ENCODE data around the gene VIM.
A peak's percentile ranks its signal among the peaks of the same experiment; 100 is the strongest.

Gene VIM

GRCh38 chr10:17228091-17229015 is at the start of gene VIM:
TSS of gene VIM (plus strand) at chr10:17228241. CDS start at chr10:17229423, 1,182 bp downstream.
- DNase-seq (ENCODE audit: low read depth in 2 of 2), result peak; percentile 64 to 68

GRCh38 chr10:17179002-17179401 is 49.0 kb upstream of the VIM start:
- DNase-seq (ENCODE audit: low read depth in 2 of 2), result no peak

- no peak for DNase-seq (ENCODE audit: low read depth in 2 of 2)
Observed at GRCh38 chr10:17181110-17181509, 46.9 kb upstream of the VIM start.

GRCh38 chr10:17181751-17182150 is 46.3 kb upstream of the VIM start:
- no peak for DNase-seq (ENCODE audit: low read depth in 2 of 2)

- no peak for DNase-seq (ENCODE audit: low read depth in 2 of 2)
Observed at GRCh38 chr10:17183110-17183509, 44.9 kb upstream of the VIM start.

DNA sequence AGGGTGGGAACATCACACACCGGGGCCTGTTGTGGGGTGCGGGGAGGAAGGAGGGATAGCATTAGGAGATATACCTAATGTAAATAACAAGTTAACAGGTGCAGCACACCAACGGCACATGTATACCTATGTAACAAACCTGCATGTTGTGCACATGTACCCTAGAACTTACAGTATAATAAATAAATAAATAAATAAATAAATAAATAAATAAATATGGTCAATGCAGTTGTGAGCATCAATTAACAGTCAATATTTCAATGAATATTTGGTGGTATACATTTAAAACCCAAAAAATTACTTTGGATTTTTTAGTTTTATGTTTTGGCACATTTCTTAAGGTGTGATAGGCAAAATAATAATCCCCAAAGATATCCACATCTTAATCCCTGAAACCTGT is 42.2 kb upstream of the VIM start:
- no peak for DNase-seq (ENCODE audit: low read depth in 2 of 2)

DNA sequence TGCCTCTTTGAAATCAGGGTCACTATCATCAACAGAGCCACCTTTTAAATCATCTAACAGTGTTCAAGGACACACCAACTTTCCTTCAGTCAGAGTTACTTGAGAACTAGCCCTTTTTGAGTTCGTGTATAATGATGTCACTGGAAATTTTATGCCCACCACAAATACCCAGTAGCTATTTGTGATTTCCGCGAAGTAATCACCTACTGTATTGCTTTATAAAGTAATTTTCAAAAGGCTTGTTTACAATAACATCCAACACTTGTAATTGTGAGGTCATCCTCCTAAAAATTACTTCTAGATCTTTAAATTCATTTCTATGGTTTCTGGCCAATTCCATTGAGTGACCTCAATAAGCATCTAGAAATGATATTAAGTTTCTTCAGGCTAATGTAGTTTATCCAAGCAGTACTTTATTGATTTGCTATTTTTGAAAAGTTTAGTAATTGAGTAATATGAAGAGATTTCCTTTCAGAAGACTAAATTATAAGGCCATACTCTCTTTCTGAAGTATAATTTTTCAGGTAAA is 39.3 kb upstream of the VIM start:
- no peak for DNase-seq (ENCODE audit: low read depth in 2 of 2)

GRCh38 chr10:17190602-17191001 is 37.4 kb upstream of the VIM start:
- no peak for DNase-seq (ENCODE audit: low read depth in 2 of 2)

DNA sequence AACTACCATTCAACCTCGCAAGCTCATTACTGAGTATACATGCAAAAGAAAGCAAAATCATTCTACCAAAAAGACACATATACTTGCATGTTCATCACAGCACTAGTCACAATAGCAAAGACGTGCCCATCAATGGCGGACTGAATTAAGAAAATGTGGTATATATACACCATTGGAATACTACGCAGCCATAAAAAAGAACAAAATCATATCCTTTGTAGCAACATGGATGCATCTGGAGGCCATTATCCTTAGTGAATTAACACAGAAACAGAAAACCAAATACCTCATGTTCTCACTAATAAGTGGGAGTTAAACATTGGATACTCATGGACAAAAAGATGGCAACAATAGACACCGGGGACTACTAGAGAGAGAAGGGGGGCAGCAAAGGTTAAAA is 33.0 kb upstream of the VIM start:
- DNase-seq (ENCODE audit: low read depth in 2 of 2), result no peak

DNA sequence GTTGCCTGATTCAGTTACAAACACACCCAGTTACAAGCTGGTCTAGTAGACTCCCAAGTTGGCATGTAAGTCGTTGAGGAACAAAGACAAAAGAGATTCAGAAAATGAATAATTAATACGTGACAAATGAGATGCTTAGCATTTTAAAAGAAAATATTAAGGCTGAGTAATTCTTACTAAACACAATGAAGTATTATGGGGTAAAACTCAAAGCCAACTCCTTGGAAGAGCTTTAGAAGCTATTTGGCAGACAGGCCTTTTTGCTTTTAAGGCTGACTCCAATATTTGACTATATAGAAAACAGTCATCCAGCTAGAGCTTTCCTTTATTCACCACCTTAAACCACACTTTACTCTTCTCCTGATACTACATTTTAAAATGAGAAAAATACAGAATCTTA is 32.0 kb upstream of the VIM start:
- DNase-seq (ENCODE audit: low read depth in 2 of 2), result no peak

DNA sequence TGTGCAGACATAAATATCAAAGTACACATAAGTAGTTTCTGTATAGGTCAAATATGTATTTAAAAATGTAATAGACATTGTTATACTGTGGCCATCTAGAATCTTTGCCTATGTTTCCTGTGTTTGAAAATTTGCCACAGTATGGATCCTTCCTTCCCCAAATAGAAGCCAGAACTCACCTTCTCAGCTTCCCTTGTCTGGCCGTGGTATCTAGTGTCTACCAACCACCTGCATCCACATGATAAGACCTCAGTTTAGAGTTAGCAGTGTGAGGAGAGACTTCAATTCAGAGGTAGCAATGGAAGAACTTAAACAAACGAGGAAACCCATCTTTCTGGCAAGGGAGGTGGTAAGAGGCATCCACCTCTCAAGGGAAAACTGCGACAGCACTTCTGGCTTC is 31.5 kb upstream of the VIM start:
- no peak for DNase-seq (ENCODE audit: low read depth in 2 of 2)

DNA sequence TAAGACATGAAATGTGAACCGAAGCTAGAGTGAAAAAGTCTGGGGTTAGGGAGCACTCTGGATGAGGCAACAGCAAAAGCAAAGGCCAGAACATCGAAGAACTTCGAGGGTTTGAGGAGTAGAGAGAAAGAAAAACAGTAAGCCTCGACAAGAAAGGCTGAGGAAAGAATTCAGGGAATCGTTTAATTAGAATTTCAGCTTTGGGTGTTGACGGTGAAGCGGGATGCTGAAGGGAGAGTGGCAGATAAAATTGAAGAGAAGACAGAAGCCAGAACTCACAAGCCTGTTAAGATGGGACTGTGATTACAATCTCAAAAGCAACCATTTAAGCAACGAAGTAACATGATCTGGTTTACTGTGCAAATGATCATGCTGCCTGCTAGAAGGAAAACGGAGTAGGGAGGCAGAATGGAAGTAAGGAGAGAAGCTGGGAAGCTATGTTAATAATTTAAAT is 28.7 kb upstream of the VIM start:
- no peak for DNase-seq (ENCODE audit: low read depth in 2 of 2)

- DNase-seq (ENCODE audit: low read depth in 2 of 2), result no peak
Observed at GRCh38 chr10:17200001-17200911, 27.8 kb upstream of the VIM start.

DNA sequence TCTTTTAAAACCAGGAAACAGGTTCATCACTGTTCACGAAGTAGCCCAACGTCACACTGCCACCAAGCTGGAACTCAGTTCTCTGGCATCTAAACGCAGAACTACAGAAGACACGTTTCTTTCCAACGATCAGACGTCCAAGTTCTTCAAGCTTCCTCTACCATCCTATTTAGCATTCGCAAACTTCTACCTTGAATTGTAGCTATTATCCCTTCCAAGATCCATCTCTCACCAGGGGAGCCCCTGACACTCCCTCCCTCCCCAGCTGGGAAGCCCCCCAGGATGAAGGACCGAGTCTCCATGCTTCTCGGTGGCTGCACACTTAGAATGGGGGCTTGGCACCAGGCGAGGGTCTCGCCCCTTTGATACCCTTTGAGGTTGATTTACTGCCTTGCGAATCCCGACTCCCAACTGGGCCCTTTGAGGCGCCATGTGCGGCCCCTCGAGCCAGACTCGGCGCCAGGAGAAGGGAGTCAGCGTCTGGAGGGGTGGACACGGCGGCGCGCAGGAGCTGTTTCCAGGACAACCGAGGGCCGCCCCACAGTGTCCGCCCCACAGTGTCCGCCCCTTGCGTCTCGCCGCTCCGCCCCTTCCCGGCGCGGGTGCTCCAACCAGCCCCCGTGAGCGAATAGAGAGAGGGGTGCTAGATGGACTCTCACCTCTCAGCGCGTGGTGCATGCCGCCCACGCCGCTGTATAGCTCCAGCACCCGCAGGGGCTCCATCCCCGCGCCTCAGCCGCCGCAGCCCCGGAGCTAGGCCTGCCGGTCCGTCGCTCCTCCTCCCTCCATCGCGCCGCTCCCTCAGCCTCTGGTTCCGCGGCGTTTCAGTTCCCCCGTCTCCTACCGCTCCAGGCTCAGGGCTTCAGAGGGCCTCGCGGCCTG is 26.9 kb upstream of the VIM start, which contains the start of gene TRDMT1:
Gene TRDMT1 (minus strand): TSS at position 761 of the 882 bp plus-strand sequence. CDS start 38 bp downstream, at position 723.
- peak; percentile 40 to 59 for DNase-seq (ENCODE audit: low read depth in 2 of 2)

DNA sequence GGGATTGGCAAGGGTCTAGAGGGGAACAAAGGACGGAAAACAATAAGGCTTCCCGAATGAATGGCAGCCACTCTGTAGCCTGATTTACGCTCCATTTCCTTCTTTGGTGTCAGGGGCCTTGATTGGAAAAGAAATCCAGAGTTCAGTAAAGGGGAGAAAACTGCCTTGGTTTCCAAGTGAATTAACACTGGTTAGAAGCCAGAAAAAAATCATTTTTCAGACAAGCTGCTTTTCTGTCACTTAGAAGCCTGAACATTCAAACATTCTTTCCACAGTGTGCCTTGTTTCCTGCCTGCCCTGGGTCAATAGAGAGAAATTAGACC is 26.3 kb upstream of the VIM start:
- DNase-seq (ENCODE audit: low read depth in 2 of 2), result no peak

- DNase-seq (ENCODE audit: low read depth in 2 of 2), result no peak
Observed at GRCh38 chr10:17202506-17202905, 25.5 kb upstream of the VIM start.

DNA sequence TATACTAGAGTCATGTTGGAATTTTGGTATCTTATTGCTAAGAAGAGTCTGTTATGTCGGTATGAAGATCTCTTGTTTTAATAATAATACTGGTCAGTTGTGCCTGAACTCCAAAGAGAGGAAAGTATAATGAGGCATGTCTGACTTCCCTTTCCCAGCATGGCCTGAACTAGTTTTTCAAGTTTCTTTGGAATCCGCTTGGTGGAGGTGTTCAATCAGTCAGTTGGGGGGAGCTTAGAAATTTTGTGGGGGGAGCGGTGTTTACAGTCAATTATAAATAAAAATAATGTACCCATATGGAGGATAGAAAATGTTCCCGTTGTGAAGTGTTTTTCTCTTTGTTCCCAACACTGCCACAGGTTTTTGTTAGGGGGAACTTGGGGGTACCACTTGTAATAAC is 25.0 kb upstream of the VIM start:
- no peak for DNase-seq (ENCODE audit: low read depth in 2 of 2)

GRCh38 chr10:17203416-17203815 is 24.6 kb upstream of the VIM start:
- DNase-seq (ENCODE audit: low read depth in 2 of 2), result no peak

DNA sequence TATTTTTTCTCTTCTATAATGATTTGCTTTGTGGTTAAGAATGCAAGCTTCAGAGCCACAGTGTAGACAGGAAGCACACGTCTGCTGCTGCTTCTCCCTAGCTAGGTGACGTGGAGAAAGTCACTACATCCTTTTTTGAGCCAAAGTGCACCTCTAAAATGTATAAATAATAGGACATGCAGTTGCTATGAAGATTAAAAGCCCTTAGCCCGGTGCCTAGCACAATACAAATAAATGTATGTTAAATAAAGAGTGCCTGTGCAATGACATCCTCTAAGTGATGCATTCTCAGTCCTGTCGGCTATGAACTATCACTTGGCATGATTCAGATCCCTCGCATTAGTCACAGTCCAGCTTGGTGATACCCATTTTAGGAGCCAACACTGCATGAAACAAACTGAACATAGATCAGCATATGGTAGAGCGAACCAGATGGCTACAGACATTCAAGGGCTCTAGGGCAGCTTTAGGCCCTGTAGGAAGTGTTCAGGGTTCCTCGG is 21.8 kb upstream of the VIM start:
- no peak for DNase-seq (ENCODE audit: low read depth in 2 of 2)

GRCh38 chr10:17208476-17208875 is 19.6 kb upstream of the VIM start:
- DNase-seq (ENCODE audit: low read depth in 2 of 2), result no peak

DNA sequence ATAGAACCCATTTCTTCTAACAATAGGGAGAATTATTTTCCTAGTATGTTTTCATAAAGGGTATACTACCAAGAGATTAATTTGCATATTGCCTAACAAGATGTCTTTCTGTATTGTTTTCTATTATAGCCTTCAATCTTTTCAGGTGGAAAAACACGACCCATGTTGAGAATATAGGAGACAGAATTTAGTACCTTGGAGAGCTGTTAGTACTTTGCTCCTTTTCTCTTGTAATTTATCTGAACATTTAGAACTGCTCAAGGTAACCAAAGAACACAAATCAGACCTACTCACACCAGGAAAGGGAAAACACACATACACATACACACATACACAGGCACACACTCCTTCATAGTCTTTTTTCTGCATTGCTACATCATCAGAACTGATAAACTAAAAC is 18.7 kb upstream of the VIM start:
- DNase-seq (ENCODE audit: low read depth in 2 of 2), result no peak
